ENCODE results near the gene SAMM50.

SAMM50 gene

GRCh38 chr22:43948836-43949406, 6.3 kb upstream of the SAMM50 start:
- Histone ChIP-seq H3K27me3 (ENCODE audit: control insufficient read depth, insufficient read depth, low read length) (no peaks in the 10 kb centered on the region), H3K4me1 (ENCODE audit: control insufficient read depth, insufficient read depth, low read length) (peaks cover under 1% of the 10 kb centered on the region), H3K4me2 (ENCODE audit: low read length) (no peak overlapping the region), H3K9ac (ENCODE audit: low read depth, low read length) (no peak overlapping the region), H3K36me3 (ENCODE audit: insufficient read depth, low read length) (peaks cover 10% of the 10 kb centered on the region), H3K4me3 (ENCODE audit: low read length) (no peak overlapping the region), H3K9me3 (replicated peaks; ENCODE audit: low read length) (no peaks in the 10 kb centered on the region)

- H3K36me3 ChIP-seq (ENCODE audit: insufficient read depth, low read length), result peaks cover 5% of the 10 kb centered on the region
- H3K9ac ChIP-seq (ENCODE audit: low read depth, low read length), result no peak overlapping the region
These were observed 3.9 kb upstream of the SAMM50 start for GRCh38 chr22:43951391-43951790.

GRCh38 chr22:43951966-43952365, 3.3 kb upstream of the SAMM50 start:
- Histone ChIP-seq H3K27me3 (ENCODE audit: control insufficient read depth, insufficient read depth, low read length) (no peaks in the 10 kb centered on the region), H3K9me3 (replicated peaks; ENCODE audit: low read length) (no peaks in the 10 kb centered on the region), H3K4me2 (ENCODE audit: low read length) (no peak overlapping the region), H3K36me3 (ENCODE audit: insufficient read depth, low read length) (peaks cover 5% of the 10 kb centered on the region), H3K4me3 (ENCODE audit: low read length) (no peak overlapping the region), H3K9ac (ENCODE audit: low read depth, low read length) (no peak overlapping the region), H3K4me1 (ENCODE audit: control insufficient read depth, insufficient read depth, low read length) (peaks cover 19% of the 10 kb centered on the region)

More at GRCh38 chr22:43951391-43951790, 3.9 kb upstream of the SAMM50 start:
- H3K4me2 ChIP-seq (ENCODE audit: low read length), result no peak overlapping the region
- H3K4me1 ChIP-seq (ENCODE audit: control insufficient read depth, insufficient read depth, low read length), result peaks cover 13% of the 10 kb centered on the region
- no peaks in the 10 kb centered on the region for H3K9me3 ChIP-seq (replicated peaks; ENCODE audit: low read length)
- H3K4me3 ChIP-seq (ENCODE audit: low read length), result no peak overlapping the region
- H3K27me3 ChIP-seq (ENCODE audit: control insufficient read depth, insufficient read depth, low read length), result no peaks in the 10 kb centered on the region

- Histone ChIP-seq H3K36me3 (ENCODE audit: insufficient read depth, low read length) (no peaks in the 10 kb centered on the region), H3K4me2 (ENCODE audit: low read length) (peak overlapping the region; percentile 95), H3K4me1 (ENCODE audit: control insufficient read depth, insufficient read depth, low read length) (peaks cover 21% of the 10 kb centered on the region), H3K9me3 (replicated peaks; ENCODE audit: low read length) (no peaks in the 10 kb centered on the region), H3K4me3 (ENCODE audit: low read length) (peak overlapping the region; percentile 97), H3K27me3 (ENCODE audit: control insufficient read depth, insufficient read depth, low read length) (no peaks in the 10 kb centered on the region), H3K9ac (ENCODE audit: low read depth, low read length) (peak overlapping the region; percentile 94)
These were observed 1.1 kb upstream of the SAMM50 start for GRCh38 chr22:43953988-43954785.

- Histone ChIP-seq H3K27me3 (ENCODE audit: control insufficient read depth, insufficient read depth, low read length) (no peaks in the 10 kb centered on the region), H3K36me3 (ENCODE audit: insufficient read depth, low read length) (no peaks in the 10 kb centered on the region), H3K9ac (ENCODE audit: low read depth, low read length) (peak overlapping the region; percentile 94), H3K9me3 (replicated peaks; ENCODE audit: low read length) (no peaks in the 10 kb centered on the region), H3K4me1 (ENCODE audit: control insufficient read depth, insufficient read depth, low read length) (peaks cover 21% of the 10 kb centered on the region), H3K4me2 (ENCODE audit: low read length) (peak overlapping the region; percentile 95), H3K4me3 (ENCODE audit: low read length) (peak overlapping the region; percentile 97)
These were observed 891 bp downstream of the SAMM50 start for GRCh38 chr22:43955883-43956782.

GRCh38 chr22:43956805-43957463, 1.7 kb downstream of the SAMM50 start:
- Histone ChIP-seq H3K4me3 (ENCODE audit: low read length) (peak overlapping the region; percentile 97), H3K9ac (ENCODE audit: low read depth, low read length) (no peak overlapping the region), H3K4me1 (ENCODE audit: control insufficient read depth, insufficient read depth, low read length) (peaks cover 21% of the 10 kb centered on the region), H3K9me3 (replicated peaks; ENCODE audit: low read length) (no peaks in the 10 kb centered on the region), H3K4me2 (ENCODE audit: low read length) (peak overlapping the region; percentile 95), H3K27me3 (ENCODE audit: control insufficient read depth, insufficient read depth, low read length) (no peaks in the 10 kb centered on the region), H3K36me3 (ENCODE audit: insufficient read depth, low read length) (no peaks in the 10 kb centered on the region)

- H3K4me1 ChIP-seq (ENCODE audit: control insufficient read depth, insufficient read depth, low read length), result peaks cover 21% of the 10 kb centered on the region
- H3K4me2 ChIP-seq (ENCODE audit: low read length), result no peak overlapping the region
- no peaks in the 10 kb centered on the region for H3K9me3 ChIP-seq (replicated peaks; ENCODE audit: low read length)
- no peak overlapping the region for H3K4me3 ChIP-seq (ENCODE audit: low read length)
- H3K9ac ChIP-seq (ENCODE audit: low read depth, low read length), result no peak overlapping the region
- H3K36me3 ChIP-seq (ENCODE audit: insufficient read depth, low read length), result no peaks in the 10 kb centered on the region
- no peaks in the 10 kb centered on the region for H3K27me3 ChIP-seq (ENCODE audit: control insufficient read depth, insufficient read depth, low read length)
These were observed 2.6 kb downstream of the SAMM50 start for GRCh38 chr22:43957871-43958270.

GRCh38 chr22:43964314-43964857, 9.1 kb downstream of the SAMM50 start:
- H3K9ac ChIP-seq (ENCODE audit: low read depth, low read length), result no peak overlapping the region
- H3K27me3 ChIP-seq (ENCODE audit: control insufficient read depth, insufficient read depth, low read length), result no peaks in the 10 kb centered on the region
- H3K36me3 ChIP-seq (ENCODE audit: insufficient read depth, low read length), result peaks cover 50% of the 10 kb centered on the region
- H3K9me3 ChIP-seq (replicated peaks; ENCODE audit: low read length), result no peaks in the 10 kb centered on the region
- H3K4me2 ChIP-seq (ENCODE audit: low read length), result no peak overlapping the region
- H3K4me1 ChIP-seq (ENCODE audit: control insufficient read depth, insufficient read depth, low read length), result no peaks in the 10 kb centered on the region
- H3K4me3 ChIP-seq (ENCODE audit: low read length), result no peak overlapping the region

- Histone ChIP-seq H3K36me3 (ENCODE audit: insufficient read depth, low read length) (peaks cover 65% of the 10 kb centered on the region), H3K4me3 (ENCODE audit: low read length) (no peak overlapping the region), H3K27me3 (ENCODE audit: control insufficient read depth, insufficient read depth, low read length) (no peaks in the 10 kb centered on the region), H3K4me2 (ENCODE audit: low read length) (no peak overlapping the region), H3K9me3 (replicated peaks; ENCODE audit: low read length) (no peaks in the 10 kb centered on the region), H3K9ac (ENCODE audit: low read depth, low read length) (no peak overlapping the region), H3K4me1 (ENCODE audit: control insufficient read depth, insufficient read depth, low read length) (no peaks in the 10 kb centered on the region)
These were observed 11.8 kb downstream of the SAMM50 start for GRCh38 chr22:43967069-43967468.

- Histone ChIP-seq H3K9me3 (replicated peaks; ENCODE audit: low read length) (no peaks in the 10 kb centered on the region), H3K36me3 (ENCODE audit: insufficient read depth, low read length) (peaks cover 75% of the 10 kb centered on the region), H3K4me2 (ENCODE audit: low read length) (no peak overlapping the region), H3K27me3 (ENCODE audit: control insufficient read depth, insufficient read depth, low read length) (no peaks in the 10 kb centered on the region), H3K4me3 (ENCODE audit: low read length) (no peak overlapping the region), H3K4me1 (ENCODE audit: control insufficient read depth, insufficient read depth, low read length) (no peaks in the 10 kb centered on the region), H3K9ac (ENCODE audit: low read depth, low read length) (no peak overlapping the region)
These were observed 13.4 kb downstream of the SAMM50 start for GRCh38 chr22:43968614-43969013.

Data from skeletal muscle satellite cell (primary cell).